DOHH2 (cell line): ENCODE data around the gene RIMS3.

Experiments used
- H3F3A ChIP-seq: fragments of 200-600 bp; sonication (generic), shearing (Covaris generic); 2 replicates; pipeline ENCODE4 v1.6.0; 2016; ENCODE audit warnings: antibody characterized with exemption, mild to moderate bottlenecking; ENCODE audit not compliant: control insufficient read depth, insufficient read depth
- H3K27ac ChIP-seq: fragments of 200-600 bp; sonication (generic); 2 replicates; pipeline ENCODE4 v1.5.1; 2014; ENCODE audit warnings: low read depth, mild to moderate bottlenecking, low read length, moderate library complexity
- H3K27me3 ChIP-seq: fragments of 200-600 bp; sonication (generic); 2 replicates; pipeline ENCODE4 v1.6.1; 2014; ENCODE audit warnings: mild to moderate bottlenecking, low read length, mixed read lengths; ENCODE audit not compliant: control insufficient read depth
- H3K36me3 ChIP-seq: fragments of 200-600 bp; sonication (generic); 2 replicates; pipeline ENCODE4 v1.6.1; 2014; ENCODE audit warnings: mild to moderate bottlenecking, low read length, moderate library complexity, mixed read lengths; ENCODE audit not compliant: control insufficient read depth
- H3K4me1 ChIP-seq: fragments of 200-600 bp; sonication (generic); 2 replicates; pipeline ENCODE4 v1.6.1; 2014; ENCODE audit warnings: mild to moderate bottlenecking, low read length, mixed read lengths; ENCODE audit not compliant: control insufficient read depth
- H3K4me2 ChIP-seq: fragments of 200-600 bp; sonication (generic); 2 replicates; pipeline ENCODE4 v1.6.0; 2014; ENCODE audit warnings: mild to moderate bottlenecking, low read length, moderate library complexity
- H3K4me3 ChIP-seq: fragments of 200-600 bp; sonication (generic); 2 replicates; pipeline ENCODE4 v1.5.1; 2014; ENCODE audit warnings: mild to moderate bottlenecking, low read length, mixed read lengths
- H3K79me2 ChIP-seq: fragments of 200-600 bp; sonication (generic); 2 replicates; pipeline ENCODE4 v1.6.1; 2014; ENCODE audit warnings: mild to moderate bottlenecking, low read length, mixed read lengths; ENCODE audit not compliant: control insufficient read depth
- H3K9me2 ChIP-seq: fragments of 200-600 bp; sonication (generic); replicated peaks from 2 replicates; pipeline ENCODE4 v1.6.1; 2014; ENCODE audit warnings: mild to moderate bottlenecking, low read length, mixed read lengths; ENCODE audit not compliant: control insufficient read depth
- H3K9me3 ChIP-seq: fragments of 200-600 bp; sonication (generic); 2 replicates; pipeline ENCODE4 v1.6.1; 2014; ENCODE audit warnings: antibody characterized with exemption, low read length, mixed read lengths; ENCODE audit not compliant: control insufficient read depth, insufficient read depth
- H4K20me1 ChIP-seq: fragments of 200-600 bp; sonication (generic); 2 replicates; pipeline ENCODE4 v1.6.0; 2014; ENCODE audit warnings: low read depth, mild to moderate bottlenecking, antibody characterized with exemption, low read length, moderate library complexity; ENCODE audit not compliant: control insufficient read depth, insufficient read depth
- CTCF ChIP-seq: fragments of 200-600 bp; sonication (generic); IDR thresholded peaks from one replicate; pipeline ENCODE4 v1.5.1; 2014; ENCODE audit warnings: antibody characterized with exemption, mild to moderate bottlenecking, low read depth, low read length; ENCODE audit not compliant: poor library complexity, severe bottlenecking
- EZH2phosphoT487 ChIP-seq: fragments of 200-600 bp; sonication (generic); IDR thresholded peaks from 2 replicates; pipeline ENCODE4 v1.6.1; 2017; ENCODE audit warnings: borderline replicate concordance, mild to moderate bottlenecking, antibody characterized with exemption, low read length, moderate library complexity, mixed read lengths

The RIMS3 gene

DNA sequence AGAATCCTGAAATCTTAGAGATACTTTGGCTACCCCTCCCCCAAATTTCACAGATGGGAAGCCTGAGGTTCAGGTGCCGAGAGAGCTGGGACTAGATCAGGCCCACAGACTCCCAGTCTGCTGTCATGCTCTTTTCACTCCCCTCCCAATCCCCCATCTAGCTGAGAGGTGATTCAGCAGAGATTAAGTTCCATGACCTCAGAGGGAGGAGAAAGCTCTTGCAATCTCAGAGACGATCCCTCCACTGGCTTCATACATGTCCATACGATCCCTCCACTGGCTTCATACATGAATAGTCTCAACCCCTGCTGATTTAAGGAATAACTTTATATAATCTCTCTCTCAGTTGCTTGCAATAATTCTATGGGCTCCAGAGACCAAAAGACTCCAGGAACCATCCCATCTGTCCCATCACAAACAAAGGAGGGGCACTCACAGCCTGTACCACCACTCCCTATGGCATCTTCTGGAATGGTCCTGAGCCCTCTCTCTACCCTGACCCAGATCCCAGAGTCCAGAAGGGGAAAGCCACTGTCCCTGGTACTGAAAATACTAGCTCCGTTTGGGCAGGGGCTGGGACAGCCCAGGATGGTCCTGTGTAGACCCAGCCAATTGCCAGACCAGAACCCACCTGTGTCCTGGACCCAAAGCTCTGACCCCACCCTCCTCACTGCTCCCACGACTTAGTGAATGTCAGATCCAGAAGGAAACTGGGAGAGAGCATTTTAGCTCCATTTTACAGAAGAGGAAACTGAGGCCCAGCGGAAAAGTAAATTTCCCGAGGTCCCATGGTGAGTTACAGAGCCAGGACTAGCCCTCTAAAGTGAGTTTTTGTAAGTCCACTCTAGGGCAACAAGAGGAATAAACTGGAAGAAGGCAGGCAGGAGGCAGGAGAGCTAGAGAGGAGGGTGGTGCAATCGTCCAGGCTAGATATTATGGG, 27.1 kb downstream of the RIMS3 start:
- H3K9me3 ChIP-seq: no peaks in the 10 kb centered on the region
- H3K27me3 ChIP-seq: 0 out of 2 replicates have a peak, but pooled peaks cover 4% of the 10 kb centered on the region
- no peak overlapping the region for H3K27ac ChIP-seq
- H3K36me3 ChIP-seq: no peaks in the 10 kb centered on the region
- H3K79me2 ChIP-seq: no peaks in the 10 kb centered on the region
- H3F3A ChIP-seq: no peaks in the 10 kb centered on the region
- H3K4me3 ChIP-seq: no peak overlapping the region
- no peak overlapping the region for H3K4me2 ChIP-seq
- H3K4me1 ChIP-seq: no peaks in the 10 kb centered on the region
- no peaks in the 10 kb centered on the region for H3K9me2 ChIP-seq
- H4K20me1 ChIP-seq: no peaks in the 10 kb centered on the region; the same call in 1 of the 2 replicates
- TF ChIP-seq CTCF: no peak
- no peak for TF ChIP-seq EZH2phosphoT487

DNA sequence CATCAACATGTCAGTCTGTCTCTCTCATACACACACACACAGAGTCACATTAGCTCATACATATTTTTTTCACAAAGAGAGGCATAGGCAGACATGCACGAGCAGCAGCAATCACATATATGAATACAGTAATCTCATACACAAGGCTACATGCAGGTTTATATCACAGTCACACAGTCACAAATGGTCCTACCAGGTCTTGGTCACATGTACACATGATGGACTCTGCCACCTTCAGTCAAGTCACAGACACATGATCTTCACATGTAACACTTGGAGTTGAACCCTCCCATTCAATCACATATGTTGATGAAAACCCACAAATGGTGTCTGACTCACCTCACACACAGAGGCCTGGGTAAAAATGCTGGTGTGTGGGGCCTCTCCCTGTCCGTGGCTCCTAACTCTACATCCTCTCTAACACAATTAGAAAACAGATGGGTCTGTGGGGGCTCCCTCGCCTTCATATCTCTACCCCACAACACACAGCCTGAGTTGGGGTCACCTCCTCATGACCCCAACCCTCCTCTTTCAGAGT, 27.9 kb downstream of the RIMS3 start:
- TF ChIP-seq CTCF (no peak), EZH2phosphoT487 (no peak)
- H3K4me3 ChIP-seq: no peak overlapping the region
- no peaks in the 10 kb centered on the region for H3K36me3 ChIP-seq
- no peak overlapping the region for H3K27ac ChIP-seq
- 0 out of 2 replicates have a peak, but pooled peaks cover 4% of the 10 kb centered on the region for H3K27me3 ChIP-seq
- no peaks in the 10 kb centered on the region for H3K79me2 ChIP-seq
- no peaks in the 10 kb centered on the region for H3K9me3 ChIP-seq
- H3K9me2 ChIP-seq: no peaks in the 10 kb centered on the region
- H3K4me1 ChIP-seq: no peaks in the 10 kb centered on the region
- H3K4me2 ChIP-seq: no peak overlapping the region
- no peaks in the 10 kb centered on the region for H3F3A ChIP-seq
- H4K20me1 ChIP-seq: no peaks in the 10 kb centered on the region; the same call in 1 of the 2 replicates

- H3K79me2 ChIP-seq: no peaks in the 10 kb centered on the region
- no peaks in the 10 kb centered on the region for H3K9me3 ChIP-seq
- no peaks in the 10 kb centered on the region for H3K4me1 ChIP-seq
- no peak for TF ChIP-seq CTCF
- H4K20me1 ChIP-seq: no peaks in the 10 kb centered on the region; the same call in 1 of the 2 replicates
- no peak overlapping the region for H3K4me2 ChIP-seq
- H3K4me3 ChIP-seq: no peak overlapping the region
- no peak overlapping the region for H3K27ac ChIP-seq
- no peaks in the 10 kb centered on the region for H3K9me2 ChIP-seq
- H3F3A ChIP-seq: no peaks in the 10 kb centered on the region
- H3K36me3 ChIP-seq: no peaks in the 10 kb centered on the region
- H3K27me3 ChIP-seq: 0 out of 2 replicates have a peak, but pooled peaks cover 4% of the 10 kb centered on the region
Observed at GRCh38 chr1:40636777-40637176, 28.7 kb downstream of the RIMS3 start.
